ENCODE data around the gene TMTC1. TPM values are rescaled to one million over a fixed set of nuclear protein-coding genes. Genes with fewer than 3 reads are reported as not detected.

TMTC1 gene
- total RNA-seq, 2 donors from 2014 or later: 15.6 to 20.1 TPM

DNA sequence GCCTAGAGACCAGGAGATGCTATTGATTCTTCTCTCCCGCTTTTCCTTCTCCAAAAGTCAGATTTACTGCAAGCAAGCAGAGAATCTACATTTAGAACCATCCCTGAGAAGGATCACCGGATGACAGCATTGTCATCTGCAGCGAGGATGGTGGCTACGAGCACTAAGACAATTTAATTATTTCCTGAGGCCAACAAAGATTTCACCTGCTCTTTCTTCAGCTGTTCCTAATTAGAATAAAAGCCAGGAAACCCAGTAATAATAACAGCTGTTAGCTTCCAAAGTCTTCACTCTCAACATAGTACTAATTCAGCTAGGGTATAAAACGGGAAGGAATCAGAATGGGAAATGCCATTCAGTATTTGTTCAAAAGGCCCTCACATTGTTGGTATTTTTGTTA, 53.3 kb downstream of the TMTC1 start:
- Histone ChIP-seq H3K36me3 (replicated peaks in 1 of 2; ENCODE audit: insufficient read depth in 1 of 2, low read depth in 2 of 2) (no peaks in the 10 kb centered on the region), H3K4me1 (no peaks in the 10 kb centered on the region), H3K4me3 (no peak overlapping the region), H3K27me3 (no peaks in the 10 kb centered on the region), H3K9me3 (no peaks in the 10 kb centered on the region), H3K27ac (no peak overlapping the region)
- no peak for TF ChIP-seq POLR2A (IDR thresholded peaks at IDR 0.05)
- TF ChIP-seq, protein P1, sequence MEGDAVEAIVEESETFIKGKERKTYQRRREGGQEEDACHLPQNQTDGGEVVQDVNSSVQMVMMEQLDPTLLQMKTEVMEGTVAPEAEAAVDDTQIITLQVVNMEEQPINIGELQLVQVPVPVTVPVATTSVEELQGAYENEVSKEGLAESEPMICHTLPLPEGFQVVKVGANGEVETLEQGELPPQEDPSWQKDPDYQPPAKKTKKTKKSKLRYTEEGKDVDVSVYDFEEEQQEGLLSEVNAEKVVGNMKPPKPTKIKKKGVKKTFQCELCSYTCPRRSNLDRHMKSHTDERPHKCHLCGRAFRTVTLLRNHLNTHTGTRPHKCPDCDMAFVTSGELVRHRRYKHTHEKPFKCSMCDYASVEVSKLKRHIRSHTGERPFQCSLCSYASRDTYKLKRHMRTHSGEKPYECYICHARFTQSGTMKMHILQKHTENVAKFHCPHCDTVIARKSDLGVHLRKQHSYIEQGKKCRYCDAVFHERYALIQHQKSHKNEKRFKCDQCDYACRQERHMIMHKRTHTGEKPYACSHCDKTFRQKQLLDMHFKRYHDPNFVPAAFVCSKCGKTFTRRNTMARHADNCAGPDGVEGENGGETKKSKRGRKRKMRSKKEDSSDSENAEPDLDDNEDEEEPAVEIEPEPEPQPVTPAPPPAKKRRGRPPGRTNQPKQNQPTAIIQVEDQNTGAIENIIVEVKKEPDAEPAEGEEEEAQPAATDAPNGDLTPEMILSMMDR (IDR thresholded peaks at IDR 0.05): no peak
- intact Hi-C loops (cut with DNase I): no loop called here
- DNase-seq (no peak), ATAC-seq (no peak)
- 68 to 71% methylated on average over 5 of the region's 5 CpGs for WGBS, 2 donors

DNA sequence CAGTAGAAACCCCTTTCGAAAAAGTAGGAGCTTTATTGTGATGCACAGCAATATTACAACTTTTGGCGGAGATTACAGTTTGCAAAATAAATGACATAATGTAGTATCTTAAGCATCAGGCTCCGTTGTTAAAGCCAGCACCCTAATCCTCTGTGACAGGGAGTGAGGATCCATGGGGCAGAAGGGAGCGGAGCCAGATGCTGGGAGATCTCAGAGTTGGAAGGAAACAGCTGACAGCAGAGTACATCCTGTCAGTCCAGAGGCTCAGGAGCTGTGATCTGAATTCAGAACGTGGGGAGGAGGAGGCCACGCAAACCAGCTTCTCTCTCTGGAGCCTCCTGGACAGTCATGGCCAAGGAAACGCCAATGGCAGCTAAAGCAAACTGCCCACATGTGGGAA, 55.7 kb downstream of the TMTC1 start:
- Histone ChIP-seq H3K4me3 (no peak overlapping the region), H3K9me3 (no peaks in the 10 kb centered on the region), H3K36me3 (replicated peaks in 1 of 2; ENCODE audit: insufficient read depth in 1 of 2, low read depth in 2 of 2) (no peaks in the 10 kb centered on the region), H3K4me1 (no peaks in the 10 kb centered on the region), H3K27ac (no peak overlapping the region), H3K27me3 (no peaks in the 10 kb centered on the region)
- no peak for TF ChIP-seq POLR2A (IDR thresholded peaks at IDR 0.05)
- TF ChIP-seq, protein P1 (IDR thresholded peaks at IDR 0.05): no peak
- ATAC-seq: no peak
- 70 to 71% methylated on average over 7 of the region's 7 CpGs for WGBS, 2 donors
- no peak for DNase-seq
- intact Hi-C loops (cut with DNase I): no loop called here

DNA sequence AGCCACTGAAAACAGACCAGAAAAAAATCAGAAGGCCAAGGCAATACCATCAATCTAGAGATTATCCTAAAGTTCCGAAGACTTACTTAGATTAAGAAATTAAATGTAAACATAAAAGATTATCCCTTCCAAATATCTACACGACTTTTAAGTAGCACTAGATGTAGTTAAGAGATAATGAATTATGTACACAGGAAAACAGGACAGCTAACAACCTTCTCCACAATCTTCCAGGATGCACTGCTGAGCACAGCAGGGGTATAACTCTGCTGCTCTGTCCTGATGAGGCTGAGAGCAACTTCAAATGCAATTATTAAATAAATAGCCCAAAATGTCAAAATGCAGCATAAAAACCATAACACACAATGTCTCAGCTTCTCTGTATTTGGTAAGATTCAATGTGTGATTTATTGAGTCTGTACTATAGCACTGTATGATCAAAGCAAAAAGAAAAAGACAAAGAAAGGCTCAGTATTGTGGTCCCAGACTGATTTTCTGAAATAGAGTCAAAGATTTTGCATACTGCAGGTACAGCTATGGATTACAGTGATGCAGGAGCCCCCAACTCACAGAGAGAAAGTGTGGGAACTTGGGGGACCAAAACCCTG, 56.9 kb downstream of the TMTC1 start:
- DNase-seq (no peak), ATAC-seq (no peak)
- H3K27ac ChIP-seq: no peak overlapping the region
- no peaks in the 10 kb centered on the region for H3K36me3 ChIP-seq (replicated peaks in 1 of 2; ENCODE audit: insufficient read depth in 1 of 2, low read depth in 2 of 2)
- H3K4me1 ChIP-seq: no peaks in the 10 kb centered on the region
- intact Hi-C loops (cut with DNase I): no loop called here
- 34 to 39% methylated on average over 2 of the region's 2 CpGs for WGBS, 2 donors
- TF ChIP-seq, protein P1 (IDR thresholded peaks at IDR 0.05): no peak
- TF ChIP-seq POLR2A (IDR thresholded peaks at IDR 0.05): no peak
- H3K4me3 ChIP-seq: no peak overlapping the region
- no peaks in the 10 kb centered on the region for H3K9me3 ChIP-seq
- no peaks in the 10 kb centered on the region for H3K27me3 ChIP-seq

DNA sequence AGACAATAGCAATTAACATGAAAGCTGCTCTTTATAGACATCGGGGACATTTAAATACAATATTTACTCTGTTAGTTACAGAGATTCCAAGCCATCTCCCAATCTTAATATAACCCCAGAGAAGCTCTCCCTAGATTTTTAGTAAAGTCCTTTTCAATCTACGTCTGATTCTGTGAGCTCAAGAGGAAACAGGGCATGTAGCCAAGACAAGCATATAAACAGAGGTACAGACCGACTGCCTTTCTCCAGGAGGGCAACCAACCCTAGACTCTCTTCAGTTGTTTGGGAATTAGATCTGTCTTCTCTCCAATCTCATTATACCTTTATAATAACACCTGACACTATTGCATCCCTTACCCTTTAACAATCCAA, 57.4 kb downstream of the TMTC1 start:
- no peak overlapping the region for H3K4me3 ChIP-seq
- WGBS, 2 donors: 18 to 39% methylated on average over 3 of the region's 3 CpGs
- no peak for DNase-seq

More for the DNA sequence above, 57.4 kb downstream of the TMTC1 start:
- intact Hi-C loops (cut with DNase I): no loop called here
- H3K27ac ChIP-seq: no peak overlapping the region
- ATAC-seq: no peak
- no peaks in the 10 kb centered on the region for H3K27me3 ChIP-seq
- no peaks in the 10 kb centered on the region for H3K4me1 ChIP-seq
- TF ChIP-seq POLR2A (IDR thresholded peaks at IDR 0.05): no peak
- TF ChIP-seq, protein P1 (IDR thresholded peaks at IDR 0.05): no peak
- no peaks in the 10 kb centered on the region for H3K9me3 ChIP-seq
- H3K36me3 ChIP-seq (replicated peaks in 1 of 2; ENCODE audit: insufficient read depth in 1 of 2, low read depth in 2 of 2): no peaks in the 10 kb centered on the region

Measured in body of pancreas (tissue), 4 donors.